Measurements from ENCODE around the gene STEEP1. TPM values are rescaled to one million over a fixed set of nuclear protein-coding genes. Genes with fewer than 3 reads are reported as not detected.
A peak's percentile ranks its signal among the peaks of the same experiment; 100 is the strongest.

The STEEP1 gene
- total RNA-seq, 4 donors from 2014 or later = 26.9 to 59.5 (median 32.4) TPM

DNA sequence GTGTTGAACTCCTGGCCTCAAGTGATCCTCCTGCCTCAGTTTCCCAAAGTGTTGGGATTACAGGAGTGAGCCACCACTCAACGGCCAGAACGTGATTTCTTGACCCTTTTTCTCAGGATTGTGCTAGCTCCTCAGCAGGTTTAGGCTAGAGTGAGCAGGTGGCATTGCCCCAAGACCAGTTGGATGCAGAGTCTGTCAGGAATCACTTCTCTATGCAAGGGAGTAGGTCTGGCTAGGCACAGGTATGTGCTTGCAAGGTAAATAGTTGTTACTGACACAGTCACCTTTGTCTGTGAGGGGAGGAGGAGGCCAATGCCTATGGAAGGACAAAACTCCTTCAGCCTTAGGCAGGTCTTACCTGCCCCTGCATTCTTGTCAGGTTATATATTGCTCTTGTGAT lies 72.7 kb downstream of the STEEP1 start:
- no peak overlapping the region for H3K27ac ChIP-seq
- intact Hi-C loops (cut with DNase I; ENCODE audit: low total_unique reads) = no loop called here

GRCh38 chrX:119489212-119490074 lies 75.8 kb downstream of the STEEP1 start:
- in situ Hi-C loops (cut with MboI; ENCODE audit: low pct_ligation_motif_present in 1 of 4, low pct_unique_long_range_greater_than_20kb in 1 of 4, low sequenced_read_pairs in 3 of 4) = no loop called here
- no peak for TF ChIP-seq EP300 (IDR thresholded peaks at IDR 0.05; ENCODE audit: low read depth)
- TF ChIP-seq, protein P1, sequence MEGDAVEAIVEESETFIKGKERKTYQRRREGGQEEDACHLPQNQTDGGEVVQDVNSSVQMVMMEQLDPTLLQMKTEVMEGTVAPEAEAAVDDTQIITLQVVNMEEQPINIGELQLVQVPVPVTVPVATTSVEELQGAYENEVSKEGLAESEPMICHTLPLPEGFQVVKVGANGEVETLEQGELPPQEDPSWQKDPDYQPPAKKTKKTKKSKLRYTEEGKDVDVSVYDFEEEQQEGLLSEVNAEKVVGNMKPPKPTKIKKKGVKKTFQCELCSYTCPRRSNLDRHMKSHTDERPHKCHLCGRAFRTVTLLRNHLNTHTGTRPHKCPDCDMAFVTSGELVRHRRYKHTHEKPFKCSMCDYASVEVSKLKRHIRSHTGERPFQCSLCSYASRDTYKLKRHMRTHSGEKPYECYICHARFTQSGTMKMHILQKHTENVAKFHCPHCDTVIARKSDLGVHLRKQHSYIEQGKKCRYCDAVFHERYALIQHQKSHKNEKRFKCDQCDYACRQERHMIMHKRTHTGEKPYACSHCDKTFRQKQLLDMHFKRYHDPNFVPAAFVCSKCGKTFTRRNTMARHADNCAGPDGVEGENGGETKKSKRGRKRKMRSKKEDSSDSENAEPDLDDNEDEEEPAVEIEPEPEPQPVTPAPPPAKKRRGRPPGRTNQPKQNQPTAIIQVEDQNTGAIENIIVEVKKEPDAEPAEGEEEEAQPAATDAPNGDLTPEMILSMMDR (IDR thresholded peaks at IDR 0.05) = no peak
- no peak for TF ChIP-seq POLR2AphosphoS5 (IDR thresholded peaks at IDR 0.05)
- no peak for TF ChIP-seq POLR2A (IDR thresholded peaks at IDR 0.05)
- Histone ChIP-seq H3K36me3 (no peaks in the 10 kb centered on the region), H3K4me1 (peaks cover 0 to 4% (median 0%) of the 10 kb centered on the region in 4 donors), H3K27me3 (no peaks in the 10 kb centered on the region), H3K9me3 (no peaks in the 10 kb centered on the region), H3K4me3 (no peak overlapping the region), H3K27ac (no peak overlapping the region)
- intact Hi-C loops (cut with DNase I; ENCODE audit: low total_unique reads) = no loop called here
- WGBS, 2 donors (ENCODE audit: low coverage in 1 of 2) = 58 to 73% methylated on average over 2 to 13 of the region's 13 CpGs
- DNase-seq = no peak

More for the DNA sequence above, 72.7 kb downstream of the STEEP1 start:
- 69% methylated on average over 2 of the region's 2 CpGs; no CpG with 5 or more reads in 1 of the 2 donors for WGBS, 2 donors (ENCODE audit: low coverage in 1 of 2)
- no peak for DNase-seq
- TF ChIP-seq EP300 (IDR thresholded peaks at IDR 0.05; ENCODE audit: low read depth) (no peak), POLR2A (IDR thresholded peaks at IDR 0.05) (no peak), POLR2AphosphoS5 (IDR thresholded peaks at IDR 0.05) (no peak)
- TF ChIP-seq, protein P1 (IDR thresholded peaks at IDR 0.05) = no peak
- Histone ChIP-seq H3K36me3 (no peaks in the 10 kb centered on the region), H3K4me1 (peaks cover 0 to 23% (median 10%) of the 10 kb centered on the region in 4 donors), H3K4me3 (no peak overlapping the region), H3K27me3 (no peaks in the 10 kb centered on the region), H3K9me3 (no peaks in the 10 kb centered on the region)
- in situ Hi-C loops (cut with MboI; ENCODE audit: low pct_ligation_motif_present in 1 of 4, low pct_unique_long_range_greater_than_20kb in 1 of 4, low sequenced_read_pairs in 3 of 4) = no loop called here

DNA sequence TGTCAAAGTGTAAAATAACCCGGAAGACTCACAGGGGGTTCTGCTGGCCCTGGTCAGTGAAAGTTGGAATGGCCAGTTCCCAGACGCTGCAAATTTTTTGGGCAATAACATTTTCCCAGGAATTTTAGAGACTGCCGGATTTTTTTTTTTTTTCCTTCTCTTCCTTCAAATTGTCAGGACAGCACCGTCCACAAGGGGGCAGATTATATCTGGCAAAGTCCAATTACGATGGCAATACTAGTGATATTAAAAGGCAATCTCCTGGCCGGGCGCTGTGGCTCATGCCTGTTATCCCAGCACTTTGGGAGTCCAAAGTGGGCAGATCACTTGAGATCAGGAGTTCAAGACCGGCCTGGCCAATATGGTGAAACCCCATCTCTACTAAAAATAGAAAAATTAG lies 76.5 kb downstream of the STEEP1 start:
- Histone ChIP-seq H3K36me3 (no peaks in the 10 kb centered on the region), H3K4me3 (no peak overlapping the region), H3K27me3 (no peaks in the 10 kb centered on the region), H3K27ac (no peak overlapping the region), H3K4me1 (peaks cover 0 to 4% (median 0%) of the 10 kb centered on the region in 4 donors), H3K9me3 (no peaks in the 10 kb centered on the region)
- WGBS, 2 donors (ENCODE audit: low coverage in 1 of 2) = 0 to 20% methylated on average over 2 to 8 of the region's 8 CpGs
- DNase-seq = peak; percentile 73
- in situ Hi-C loops (cut with MboI; ENCODE audit: low pct_ligation_motif_present in 1 of 4, low pct_unique_long_range_greater_than_20kb in 1 of 4, low sequenced_read_pairs in 3 of 4) (no loop called here), intact Hi-C loops (cut with DNase I; ENCODE audit: low total_unique reads) (no loop called here)
- TF ChIP-seq, protein P1 (IDR thresholded peaks at IDR 0.05) = peak; percentile 54 to 74 (median 61)
- TF ChIP-seq EP300 (IDR thresholded peaks at IDR 0.05; ENCODE audit: low read depth) = no peak

Other genes starting within 250 kb of the STEEP1 start
- 10 to 100 TPM; 23.3 to 46.4 (median 43.4) TPM for gene SLC25A43, start 166.1 kb downstream of the STEEP1 start, total RNA-seq
- gene SLC25A5, start 97.0 kb downstream of the STEEP1 start, total RNA-seq = 1,000 to 10,000 TPM in 1 of 4 donors, 100 to 1,000 TPM in 3; 319 to 1,302 (median 724) TPM
- 10 to 100 TPM; 26.1 to 87.9 (median 72.5) TPM for gene UBE2A, start 9.2 kb upstream of the STEEP1 start, total RNA-seq
- gene NKRF, start 41.0 kb upstream of the STEEP1 start, total RNA-seq = 1 to 10 TPM; 1.5 to 6.8 (median 3.3) TPM
- 10 to 100 TPM in 3 of 4 donors, 1 to 10 TPM in 1; 9.4 to 88.2 (median 21.8) TPM for gene SEPTIN6, start 127.8 kb upstream of the STEEP1 start, total RNA-seq
- gene SOWAHD, start 193.2 kb upstream of the STEEP1 start, total RNA-seq = 1 to 10 TPM in 1 of 4 donors, under 1 TPM in 1, not detected in 2; 0.64 to 1.5 TPM
- 1,000 to 10,000 TPM in 2 of 4 donors, 100 to 1,000 TPM in 2; 246 to 2,878 (median 1,753) TPM for gene RPL39, start 226.2 kb upstream of the STEEP1 start, total RNA-seq